Small intestine (tissue), 7 donors: Measurements from ENCODE around the gene KDR. TPM values are rescaled to one million over a fixed set of nuclear protein-coding genes. Genes with fewer than 3 reads are reported as not detected.

Source experiments
- DNase-seq, 2 donors: peaks; one replicate each; pipeline versions ENCODE4 v3.0.0 to v3.0.0-alpha.2; 2013
- FAIRE-seq: peaks from 2 replicates; lab custom pipeline; 2012; peaks lifted over from hg19 to GRCh38; lab: Jason Lieb, UNC
- H3K27ac ChIP-seq, 3 donors: one replicate each; pipeline ENCODE4 v1.5.1; 2013; ENCODE audit warnings: low read length in 2 of 3, mild to moderate bottlenecking in 2 of 3, control low read depth in 1 of 3, inconsistent platforms in 1 of 3, low read depth in 1 of 3, moderate library complexity in 1 of 3
- H3K27me3 ChIP-seq, 3 donors: one replicate each; pipeline ENCODE4 v1.6.1; 2013; ENCODE audit warnings: low read length in 3 of 3, inconsistent platforms in 1 of 3; ENCODE audit not compliant: control insufficient read depth in 3 of 3, insufficient read depth in 3 of 3
- H3K36me3 ChIP-seq, 3 donors: one replicate each; pipeline ENCODE4 v1.6.1; 2013; ENCODE audit warnings: low read length in 3 of 3, inconsistent platforms in 1 of 3, low read depth in 1 of 3, mild to moderate bottlenecking in 1 of 3, moderate library complexity in 1 of 3; ENCODE audit not compliant: control insufficient read depth in 3 of 3, insufficient read depth in 2 of 3
- H3K4me1 ChIP-seq, 3 donors: one replicate each; pipeline ENCODE4 v1.6.1; 2013; ENCODE audit warnings: low read length in 2 of 3, inconsistent platforms in 1 of 3, low read depth in 1 of 3, mild to moderate bottlenecking in 1 of 3, moderate library complexity in 1 of 3; ENCODE audit not compliant: control insufficient read depth in 3 of 3, insufficient read depth in 2 of 3
- H3K4me3 ChIP-seq, 3 donors: one replicate each; pipeline ENCODE4 v1.5.1; 2013; ENCODE audit warnings: low read length in 3 of 3, control low read depth in 1 of 3, inconsistent platforms in 1 of 3, low read depth in 1 of 3, mild to moderate bottlenecking in 1 of 3, moderate library complexity in 1 of 3
- H3K9me3 ChIP-seq, 2 donors: one replicate each; pipeline ENCODE4 v1.6.1; 2013; ENCODE audit warnings: low read depth in 1 of 2, low read length in 1 of 2; ENCODE audit not compliant: control insufficient read depth in 2 of 2, insufficient read depth in 1 of 2
- WGBS, 3 donors: extraction: QIAGEN DNeasy Blood & Tissue Kit; methylation state at CpG; one replicate each; pipeline ENCODE4 v1.1.7; 2013; 5-methylcytosine and 5-hydroxymethylcytosine counted together
- polyA plus RNA-seq, 4 donors: library from polyadenylated mRNA; stranded (reverse) in 3 of 4; unstranded in 1 of 4; fragments of 200-250 nt in 3 of 4; fragments of 120-200 nt in 1 of 4; gene quantifications; one replicate each; pipeline versions ENCODE4 v1.2.1 to v1.2.3, GENCODE V29; 2013
- donor health status: healthy with polysubstance abuse.
- donor health status: control.
- donor health status: control.
- donor health status: Bipolar disorder and iron deficiency.
- donor health status: healthy.

Gene KDR
- polyA plus RNA-seq, 4 donors: 0.22 to 8.3 (median 4.0) TPM

- FAIRE-seq (no peak), DNase-seq (no peak)
- WGBS, 3 donors: 47 to 80% (median 76%) methylated on average over 1 of the region's 1 CpG
- no peak overlapping the region for H3K4me3 ChIP-seq
- H3K4me1 ChIP-seq: no peaks in the 10 kb centered on the region
- H3K9me3 ChIP-seq: no peaks in the 10 kb centered on the region
- no peaks in the 10 kb centered on the region for H3K36me3 ChIP-seq
- H3K27ac ChIP-seq: no peak overlapping the region
- H3K27me3 ChIP-seq: no peaks in the 10 kb centered on the region
Measured at GRCh38 chr4:55132775-55133174, 7.4 kb upstream of the KDR start.

DNA sequence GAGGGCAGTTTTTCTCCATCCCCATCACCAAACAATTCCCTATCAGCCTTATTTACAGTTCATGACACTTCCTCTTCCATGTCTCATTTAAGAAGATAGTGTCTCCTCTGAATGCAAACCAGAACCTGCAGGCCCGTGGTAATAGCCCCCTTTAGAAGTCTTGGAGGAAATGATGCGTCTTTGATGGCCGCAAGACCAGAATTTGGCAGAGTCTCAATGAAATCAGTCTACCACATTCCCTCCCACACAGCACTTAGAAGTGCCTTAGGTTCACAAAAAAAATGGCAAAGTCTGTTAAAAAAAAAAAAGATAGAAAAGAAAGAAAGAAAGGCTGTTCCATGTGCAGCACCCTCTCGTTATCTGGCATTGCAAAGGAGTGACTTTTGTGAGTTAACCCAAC, 2.1 kb upstream of the KDR start:
- DNase-seq: no peak
- H3K9me3 ChIP-seq: no peaks in the 10 kb centered on the region
- no peak overlapping the region for H3K27ac ChIP-seq
- H3K4me1 ChIP-seq: no peaks in the 10 kb centered on the region
- no peak overlapping the region for H3K4me3 ChIP-seq
- peaks cover 0 to 31% (median 10%) of the 10 kb centered on the region in 3 donors for H3K27me3 ChIP-seq
- no peaks in the 10 kb centered on the region for H3K36me3 ChIP-seq
- WGBS, 3 donors: 52 to 67% (median 63%) methylated on average over 4 of the region's 4 CpGs
- no peak for FAIRE-seq

GRCh38 chr4:55127053-55127452, 1.7 kb upstream of the KDR start:
- Histone ChIP-seq H3K27ac (no peak overlapping the region), H3K4me1 (no peaks in the 10 kb centered on the region), H3K27me3 (peaks cover 0 to 31% (median 10%) of the 10 kb centered on the region in 3 donors), H3K9me3 (no peaks in the 10 kb centered on the region), H3K36me3 (no peaks in the 10 kb centered on the region), H3K4me3 (no peak overlapping the region)
- DNase-seq: no peak
- WGBS, 3 donors: 82 to 89% (median 87%) methylated on average over 3 of the region's 3 CpGs
- no peak for FAIRE-seq

- FAIRE-seq: no peak
- Histone ChIP-seq H3K4me1 (no peaks in the 10 kb centered on the region), H3K27ac (no peak overlapping the region), H3K4me3 (peak overlapping the region in 1 of 3 donors; percentile 43), H3K27me3 (peaks cover 0 to 31% (median 10%) of the 10 kb centered on the region in 3 donors), H3K9me3 (no peaks in the 10 kb centered on the region), H3K36me3 (no peaks in the 10 kb centered on the region)
- WGBS, 3 donors: 4 to 15% (median 11%) methylated on average over 32 of the region's 32 CpGs
- peak in 1 of 2 donors; percentile 6 for DNase-seq
Measured at GRCh38 chr4:55125763-55126541, 557 bp upstream of the KDR start.

- Histone ChIP-seq H3K9me3 (no peaks in the 10 kb centered on the region), H3K36me3 (no peaks in the 10 kb centered on the region), H3K27ac (peak overlapping the region in 1 of 3 donors; percentile 70), H3K27me3 (peaks cover 0 to 31% (median 10%) of the 10 kb centered on the region in 3 donors), H3K4me3 (peak overlapping the region in 2 of 3 donors; percentile 35 to 43), H3K4me1 (no peaks in the 10 kb centered on the region)
- WGBS, 3 donors: 12 to 27% (median 22%) methylated on average over 33 to 34 of the region's 34 CpGs
- DNase-seq: no peak
- no peak for FAIRE-seq
Measured at GRCh38 chr4:55124322-55125076, 896 bp downstream of the KDR start.

- Histone ChIP-seq H3K36me3 (no peaks in the 10 kb centered on the region), H3K4me1 (no peaks in the 10 kb centered on the region), H3K4me3 (no peak overlapping the region), H3K9me3 (no peaks in the 10 kb centered on the region), H3K27me3 (peaks cover 0 to 31% (median 10%) of the 10 kb centered on the region in 3 donors), H3K27ac (no peak overlapping the region)
- DNase-seq (no peak), FAIRE-seq (no peak)
- WGBS, 3 donors: 61 to 79% (median 75%) methylated on average over 6 of the region's 6 CpGs
Measured at GRCh38 chr4:55123791-55124190, 1.6 kb downstream of the KDR start.

DNA sequence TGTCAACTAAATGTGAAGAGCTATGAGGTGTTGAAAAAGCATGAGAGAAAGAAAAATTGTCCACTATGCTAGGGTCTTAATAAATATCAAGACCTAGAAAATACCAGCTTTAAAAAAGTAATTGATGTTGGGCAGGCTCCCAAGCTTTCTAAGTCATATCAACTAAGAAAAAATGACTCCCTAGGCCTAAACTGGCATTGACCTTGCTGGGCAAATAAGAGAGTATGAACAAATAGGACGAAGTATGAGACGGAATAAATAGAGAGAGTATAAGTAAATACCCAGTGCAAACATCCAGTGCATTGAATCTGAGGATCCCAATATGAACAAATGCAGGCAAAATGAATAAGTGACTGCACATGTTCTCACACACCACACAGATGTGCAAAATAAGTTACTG, 3.2 kb downstream of the KDR start:
- H3K27ac ChIP-seq: no peak overlapping the region
- no peak for DNase-seq
- no peak overlapping the region for H3K4me3 ChIP-seq
- no peaks in the 10 kb centered on the region for H3K36me3 ChIP-seq
- no peaks in the 10 kb centered on the region for H3K4me1 ChIP-seq
- peaks cover 0 to 30% (median 10%) of the 10 kb centered on the region in 3 donors for H3K27me3 ChIP-seq
- 36 to 57% (median 37%) methylated on average over 2 of the region's 2 CpGs for WGBS, 3 donors
- no peak for FAIRE-seq
- no peaks in the 10 kb centered on the region for H3K9me3 ChIP-seq

- DNase-seq (no peak), FAIRE-seq (no peak)
- Histone ChIP-seq H3K9me3 (no peaks in the 10 kb centered on the region), H3K4me1 (no peaks in the 10 kb centered on the region), H3K27me3 (peaks cover 0 to 29% (median 8%) of the 10 kb centered on the region in 3 donors), H3K36me3 (no peaks in the 10 kb centered on the region), H3K4me3 (no peak overlapping the region), H3K27ac (no peak overlapping the region)
- WGBS, 3 donors: 79 to 81% (median 79%) methylated on average over 4 of the region's 4 CpGs
Measured at GRCh38 chr4:55121246-55121645, 4.1 kb downstream of the KDR start.
